AG20443 (cell line): ENCODE results near the gene KIF25.
"Not testable (repeated sequence)": the region's sequence is repeated elsewhere in the genome, so short reads cannot be mapped to it uniquely, and the experiment has no call there.

ENCODE experiments used
- DNase-seq: peaks from one replicate; pipeline ENCODE4 v3.0.0; 2012; ENCODE audit warnings: low spot score, mixed read lengths

The KIF25 gene

GRCh38 chr6:167975458-167975857 is 22.0 kb upstream of the KIF25 start:
- DNase-seq: no peak

GRCh38 chr6:167976116-167976657 is 21.3 kb upstream of the KIF25 start:
- DNase-seq: not testable (repeated sequence)

GRCh38 chr6:167976708-167977107 is 20.8 kb upstream of the KIF25 start:
- DNase-seq: no peak

GRCh38 chr6:167977717-167978467 is 19.6 kb upstream of the KIF25 start:
- DNase-seq: no peak

GRCh38 chr6:167978607-167979006 is 18.9 kb upstream of the KIF25 start:
- no peak for DNase-seq

- DNase-seq: no peak
Observed at GRCh38 chr6:167979436-167980139, 17.9 kb upstream of the KIF25 start.

- no peak for DNase-seq
Observed at GRCh38 chr6:167980911-167981580, 16.4 kb upstream of the KIF25 start.

GRCh38 chr6:167981916-167982462 is 15.5 kb upstream of the KIF25 start:
- no peak for DNase-seq

GRCh38 chr6:167984144-167984719 is 13.2 kb upstream of the KIF25 start:
- DNase-seq: no peak

GRCh38 chr6:167984876-167985604 is 12.4 kb upstream of the KIF25 start:
- no peak for DNase-seq

GRCh38 chr6:167985911-167986595 is 11.4 kb upstream of the KIF25 start:
- DNase-seq: no peak

GRCh38 chr6:167987396-167988153 is 9.9 kb upstream of the KIF25 start:
- DNase-seq: peak; percentile 28

- peak; percentile 39 for DNase-seq
Observed at GRCh38 chr6:167988154-167988495, 9.3 kb upstream of the KIF25 start.

- DNase-seq: no peak
Observed at GRCh38 chr6:167988945-167989841, 8.3 kb upstream of the KIF25 start.

- DNase-seq: no peak
Observed at GRCh38 chr6:167990016-167990945, 7.2 kb upstream of the KIF25 start.

- DNase-seq: no peak
Observed at GRCh38 chr6:167993169-167993568, 4.3 kb upstream of the KIF25 start.

- DNase-seq: no peak
Observed at GRCh38 chr6:167993831-167994230, 3.6 kb upstream of the KIF25 start.

GRCh38 chr6:167995302-167995701 is 2.2 kb upstream of the KIF25 start:
- no peak for DNase-seq
